PC-3 (cell line): ENCODE data around the gene L1CAM.

ENCODE experiments used
- CTCF ChIP-seq: fragments of 300-600 bp; sonication (generic); conservative IDR thresholded peaks from 2 replicates; pipeline ENCODE4 v1.5.1; 2017; ENCODE audit warnings: antibody characterized with exemption, low read depth, mild to moderate bottlenecking, low read length
- EZH2phosphoT487 ChIP-seq: fragments of 300-600 bp; sonication (generic); IDR thresholded peaks from 2 replicates; pipeline ENCODE4 v1.6.1; 2018; ENCODE audit warnings: mild to moderate bottlenecking, antibody characterized with exemption, low read length, borderline replicate concordance

- peak; percentile 66; the same call in 1 of the 2 replicates for TF ChIP-seq EZH2phosphoT487
- TF ChIP-seq CTCF, result no peak
These were observed 56.0 kb downstream of the L1CAM start, which contains the start of gene PDZD4 for GRCh38 chrX:153829799-153830639.
